ENCODE measurements around the gene WDR36. TPM values are rescaled to one million over a fixed set of nuclear protein-coding genes. Genes with fewer than 3 reads are reported as not detected.
"Not testable (repeated sequence)": the region's sequence is repeated elsewhere in the genome, so short reads cannot be mapped to it uniquely, and the experiment has no call there.

WDR36 gene
- total RNA-seq, 1 experiment from 2014 or later: 53.6 TPM

DNA sequence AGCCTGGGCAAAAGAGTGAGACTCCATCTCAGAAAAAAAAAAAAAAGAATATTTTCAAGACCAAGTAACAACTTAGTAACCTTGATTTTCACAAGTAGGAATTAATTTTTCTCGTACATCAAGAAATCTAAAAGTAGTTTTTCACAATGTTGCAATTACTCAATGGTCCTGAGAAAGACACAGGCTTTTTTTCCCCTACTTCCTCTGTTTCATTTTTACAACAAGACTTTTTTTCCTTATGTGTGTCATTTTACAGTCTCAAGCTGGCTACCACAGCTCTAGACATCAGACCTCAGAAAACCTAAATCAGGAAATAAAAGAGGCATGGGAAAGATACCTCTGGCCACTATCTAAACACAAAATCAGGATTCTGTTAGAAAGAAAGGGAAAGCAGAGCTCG, 45.9 kb downstream of the WDR36 start:
- intact Hi-C loops (cut with micrococcal nuclease): no loop called here
- TF ChIP-seq RAD21 (IDR thresholded peaks at IDR 0.05; ENCODE audit: low read depth): no peak
- Histone ChIP-seq H3K9me3 (ENCODE audit: control insufficient read depth in 1 of 2, insufficient read depth in 1 of 2, low read depth in 1 of 2, low read length in 2 of 2) (no peaks in the 10 kb centered on the region), H3K79me2 (ENCODE audit: insufficient read depth, low read length) (no peaks in the 10 kb centered on the region), H3K36me3 (ENCODE audit: control insufficient read depth in 1 of 2, insufficient read depth in 2 of 2, low read length in 2 of 2) (no peaks in the 10 kb centered on the region), H3K9me2 (ENCODE audit: insufficient read depth) (no peaks in the 10 kb centered on the region), H3K9ac (ENCODE audit: low read length) (no peak overlapping the region), H4K20me1 (ENCODE audit: insufficient read depth) (no peaks in the 10 kb centered on the region), H3K4me2 (ENCODE audit: low read length) (no peak overlapping the region), H3K4me3 (replicated peaks in 1 of 2; ENCODE audit: low read depth in 1 of 2, low read length in 2 of 2) (no peak overlapping the region), H3K27me3 (ENCODE audit: insufficient read depth, low read length) (no peaks in the 10 kb centered on the region), H3K4me1 (ENCODE audit: control insufficient read depth in 1 of 2, insufficient read depth in 2 of 2, low read length in 2 of 2) (no peaks in the 10 kb centered on the region), H2AFZ (ENCODE audit: low read depth, low read length, poor library complexity, severe bottlenecking) (no peak overlapping the region), H3K27ac (ENCODE audit: low read depth, low read length) (no peak overlapping the region)
- DNase-seq (ENCODE audit: low read depth, low spot score) (no peak), ATAC-seq (no peak)
- ChIA-PET CTCF (no interaction called here), POLR2A (no interaction called here), RAD21 (ENCODE audit: low non-redundant PET in 1 of 2, low total read pairs in 2 of 2, uncharacterized antibody in 2 of 2, unreplicated experiment in 2 of 2) (interaction anchor here in 1 of 2 experiments (1.3 kb wide), 1 partner anchor 321 kb away, joined by 5 read pairs; no protein-coding TSS in a partner anchor)
- no TSS peak for BruUV-seq (replicated peaks)

DNA sequence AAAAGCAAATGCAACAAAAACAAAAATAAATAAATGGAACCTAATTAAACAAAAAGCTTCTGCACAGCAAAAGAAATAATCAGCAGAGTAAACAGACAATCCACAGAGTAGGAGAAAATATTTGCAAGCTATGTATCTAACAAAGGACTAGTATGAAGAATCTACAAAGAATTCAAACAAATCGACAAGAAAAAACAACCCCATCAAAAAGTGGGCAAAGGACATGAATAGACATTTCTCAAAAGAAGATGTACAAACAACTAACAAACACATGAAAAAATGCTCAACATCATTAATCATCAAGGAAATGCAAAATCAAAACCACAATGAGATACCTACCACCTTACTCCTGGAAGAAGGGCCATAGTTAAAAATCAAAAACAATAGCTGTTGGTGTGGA, 49.3 kb downstream of the WDR36 start:
- RAD21 ChIA-PET (ENCODE audit: low non-redundant PET in 1 of 2, low total read pairs in 2 of 2, uncharacterized antibody in 2 of 2, unreplicated experiment in 2 of 2); H3K36me3 ChIP-seq (ENCODE audit: control insufficient read depth in 1 of 2, insufficient read depth in 2 of 2, low read length in 2 of 2); H3K9me3 ChIP-seq (ENCODE audit: control insufficient read depth in 1 of 2, insufficient read depth in 1 of 2, low read depth in 1 of 2, low read length in 2 of 2); H3K27me3 ChIP-seq (ENCODE audit: insufficient read depth, low read length); ATAC-seq; POLR2A ChIA-PET; H3K4me2 ChIP-seq (ENCODE audit: low read length); DNase-seq (ENCODE audit: low read depth, low spot score); CTCF ChIA-PET; H3K9ac ChIP-seq (ENCODE audit: low read length); H3K9me2 ChIP-seq (ENCODE audit: insufficient read depth); H4K20me1 ChIP-seq (ENCODE audit: insufficient read depth); H3K27ac ChIP-seq (ENCODE audit: low read depth, low read length); BruUV-seq (replicated peaks); H3K4me3 ChIP-seq (replicated peaks in 1 of 2; ENCODE audit: low read depth in 1 of 2, low read length in 2 of 2); intact Hi-C loops (cut with micrococcal nuclease); H2AFZ ChIP-seq (ENCODE audit: low read depth, low read length, poor library complexity, severe bottlenecking); H3K4me1 ChIP-seq (ENCODE audit: control insufficient read depth in 1 of 2, insufficient read depth in 2 of 2, low read length in 2 of 2); H3K79me2 ChIP-seq (ENCODE audit: insufficient read depth, low read length): not testable (repeated sequence)

DNA sequence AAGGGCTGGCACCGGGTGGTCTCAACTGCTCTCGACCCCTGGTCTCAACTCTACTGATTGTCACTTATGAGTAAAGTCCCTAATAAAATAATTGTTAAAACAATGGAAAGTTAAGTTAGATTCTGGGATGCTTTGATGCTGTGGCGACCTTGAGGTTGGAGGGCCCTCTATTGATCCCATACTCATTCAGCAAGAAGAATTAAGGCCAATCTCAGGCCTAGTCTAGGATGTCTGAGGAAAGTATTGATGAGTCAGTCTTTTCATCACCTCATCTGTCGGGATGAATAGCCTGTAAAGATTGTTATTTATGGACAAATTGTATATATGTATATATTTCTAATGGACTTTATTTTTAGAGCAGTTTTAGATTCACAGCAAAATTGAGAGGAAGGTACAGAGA, 50.8 kb downstream of the WDR36 start:
- ATAC-seq: no peak
- BruUV-seq (replicated peaks): no TSS peak

More for the DNA sequence above, 50.8 kb downstream of the WDR36 start:
- no peak overlapping the region for H2AFZ ChIP-seq (ENCODE audit: low read depth, low read length, poor library complexity, severe bottlenecking)
- ChIA-PET POLR2A (no interaction called here), RAD21 (ENCODE audit: low non-redundant PET in 1 of 2, low total read pairs in 2 of 2, uncharacterized antibody in 2 of 2, unreplicated experiment in 2 of 2) (no interaction called here), CTCF (no interaction called here)
- no peak overlapping the region for H3K27ac ChIP-seq (ENCODE audit: low read depth, low read length)
- H3K9me2 ChIP-seq (ENCODE audit: insufficient read depth): no peaks in the 10 kb centered on the region
- intact Hi-C loops (cut with micrococcal nuclease): no loop called here
- no peaks in the 10 kb centered on the region for H3K9me3 ChIP-seq (ENCODE audit: control insufficient read depth in 1 of 2, insufficient read depth in 1 of 2, low read depth in 1 of 2, low read length in 2 of 2)
- no peak overlapping the region for H3K4me2 ChIP-seq (ENCODE audit: low read length)
- no peaks in the 10 kb centered on the region for H4K20me1 ChIP-seq (ENCODE audit: insufficient read depth)
- DNase-seq (ENCODE audit: low read depth, low spot score): no peak
- H3K79me2 ChIP-seq (ENCODE audit: insufficient read depth, low read length): no peaks in the 10 kb centered on the region
- no peak overlapping the region for H3K4me3 ChIP-seq (replicated peaks in 1 of 2; ENCODE audit: low read depth in 1 of 2, low read length in 2 of 2)
- TF ChIP-seq CBX3 (IDR thresholded peaks at IDR 0.05; ENCODE audit: low read depth): no peak
- peak; percentile 30; the same call in 1 of the 2 replicates for TF ChIP-seq RAD21 (IDR thresholded peaks at IDR 0.05; ENCODE audit: low read depth)
- TF ChIP-seq ZFX (IDR thresholded peaks at IDR 0.05): no peak
- no peak for TF ChIP-seq SP1 (IDR thresholded peaks at IDR 0.05; ENCODE audit: low read depth)
- H3K9ac ChIP-seq (ENCODE audit: low read length): no peak overlapping the region
- H3K4me1 ChIP-seq (ENCODE audit: control insufficient read depth in 1 of 2, insufficient read depth in 2 of 2, low read length in 2 of 2): no peaks in the 10 kb centered on the region
- no peaks in the 10 kb centered on the region for H3K36me3 ChIP-seq (ENCODE audit: control insufficient read depth in 1 of 2, insufficient read depth in 2 of 2, low read length in 2 of 2)
- peaks cover 6% of the 10 kb centered on the region; the same call in 1 of the 2 replicates for H3K27me3 ChIP-seq (ENCODE audit: insufficient read depth, low read length)
